Right renal cortex interstitium (tissue), 3 donors: ENCODE measurements around the gene PIWIL1. TPM values are rescaled to one million over a fixed set of nuclear protein-coding genes. Genes with fewer than 3 reads are reported as not detected.

Experiments used
- DNase-seq, 3 donors: peaks; one replicate each; pipeline ENCODE4 v3.0.0-alpha.2; 2013; ENCODE audit warnings: low read depth in 3 of 3, low spot score in 2 of 3
- polyA plus RNA-seq, 3 donors: library from polyadenylated mRNA; unstranded; fragments of 120-200 nt; gene quantifications; one replicate each; pipeline ENCODE4 v1.2.1, GENCODE V29; 2013; ENCODE audit not compliant: insufficient read length in 3 of 3

The PIWIL1 gene
- 1 to 10 TPM in 1 of 3 donors, under 1 TPM in 2; 0.20 to 2.1 (median 0.68) TPM for polyA plus RNA-seq

GRCh38 chr12:130337488-130338303 is at the start of gene PIWIL1:
TSS of gene PIWIL1 (plus strand) at chr12:130337887. CDS start at chr12:130342592, 4,705 bp downstream.
- DNase-seq = no peak

GRCh38 chr12:130288206-130288605 is 49.5 kb upstream of the PIWIL1 start:
- no peak for DNase-seq

- DNase-seq = no peak
These were observed 49.0 kb upstream of the PIWIL1 start for GRCh38 chr12:130288691-130289090.

GRCh38 chr12:130290114-130290513 is 47.6 kb upstream of the PIWIL1 start:
- no peak for DNase-seq

- no peak for DNase-seq
These were observed 39.2 kb upstream of the PIWIL1 start for GRCh38 chr12:130298322-130299021.

- DNase-seq = no peak
These were observed 38.1 kb upstream of the PIWIL1 start for GRCh38 chr12:130299574-130299973.

- DNase-seq = no peak
These were observed 37.6 kb upstream of the PIWIL1 start for GRCh38 chr12:130300090-130300489.

GRCh38 chr12:130300737-130301535 is 36.8 kb upstream of the PIWIL1 start:
- DNase-seq = no peak

- no peak for DNase-seq
These were observed 36.1 kb upstream of the PIWIL1 start for GRCh38 chr12:130301559-130301958.

GRCh38 chr12:130303781-130304180 is 33.9 kb upstream of the PIWIL1 start:
- no peak for DNase-seq

- DNase-seq = no peak
These were observed 29.8 kb upstream of the PIWIL1 start for GRCh38 chr12:130307859-130308258.

GRCh38 chr12:130308393-130308792 is 29.3 kb upstream of the PIWIL1 start:
- no peak for DNase-seq

- DNase-seq = no peak
These were observed 21.4 kb upstream of the PIWIL1 start for GRCh38 chr12:130316251-130316650.

- DNase-seq = no peak
These were observed 17.2 kb upstream of the PIWIL1 start for GRCh38 chr12:130320536-130320935.

- DNase-seq = no peak
These were observed 15.4 kb upstream of the PIWIL1 start for GRCh38 chr12:130322263-130322662.

- no peak for DNase-seq
These were observed 7.0 kb upstream of the PIWIL1 start for GRCh38 chr12:130330685-130331084.

- DNase-seq = no peak
These were observed 6.5 kb upstream of the PIWIL1 start for GRCh38 chr12:130331146-130331545.

GRCh38 chr12:130333341-130333740 is 4.3 kb upstream of the PIWIL1 start:
- DNase-seq = no peak

- no peak for DNase-seq
These were observed 3.3 kb upstream of the PIWIL1 start for GRCh38 chr12:130334399-130334798.

- no peak for DNase-seq
These were observed 2.8 kb upstream of the PIWIL1 start for GRCh38 chr12:130334937-130335336.
